ENCODE results near the gene NCAM1. TPM values are rescaled to one million over a fixed set of nuclear protein-coding genes. Genes with fewer than 3 reads are reported as not detected.

The NCAM1 gene
- total and polyA plus RNA-seq, 2 donors (not counting 3 experiments of a cell fraction or from before 2014, with no cell fraction given) = 0.03 TPM; not detected in 1

DNA sequence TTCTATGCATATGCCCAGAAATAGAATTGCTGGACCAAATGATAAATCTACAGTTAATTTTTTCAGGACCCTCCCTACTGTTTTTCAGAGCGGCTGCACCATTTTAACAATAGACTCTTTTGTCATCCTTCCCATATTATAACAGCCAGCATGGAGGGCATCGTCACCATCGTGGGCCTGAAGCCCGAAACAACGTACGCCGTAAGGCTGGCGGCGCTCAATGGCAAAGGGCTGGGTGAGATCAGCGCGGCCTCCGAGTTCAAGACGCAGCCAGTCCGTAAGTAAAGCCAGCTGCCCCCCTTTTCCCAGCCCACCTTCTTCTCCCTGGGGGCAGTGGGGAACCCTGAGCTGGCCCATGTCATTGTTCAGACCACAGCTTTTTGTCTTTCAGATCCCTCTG is 273.7 kb downstream of the NCAM1 start:
- DNase-seq (ENCODE audit: low read depth, low spot score) (no peak), FAIRE-seq (no peak)
- H3K27me3 ChIP-seq (ENCODE audit: control insufficient read depth in 2 of 2, insufficient read depth in 2 of 2, low read length in 2 of 2) = no peaks in the 10 kb centered on the region
- CTCF ChIA-PET = no interaction called here
- no peaks in the 10 kb centered on the region for H3K79me2 ChIP-seq (ENCODE audit: control insufficient read depth, insufficient read depth, low read length)
- H3K9me1 ChIP-seq (replicated peaks; ENCODE audit: control insufficient read depth, extremely low read depth, insufficient read depth, low read length) = no peaks in the 10 kb centered on the region
- no peak overlapping the region for H3K27ac ChIP-seq (ENCODE audit: insufficient read depth, low read depth, low read length)
- H3K36me3 ChIP-seq (ENCODE audit: control insufficient read depth in 2 of 2, extremely low read depth in 1 of 2, insufficient read depth in 2 of 2, low read length in 2 of 2) = no peaks in the 10 kb centered on the region
- no peaks in the 10 kb centered on the region for H3K9me3 ChIP-seq (replicated peaks; ENCODE audit: control insufficient read depth, insufficient read depth, low read length)
- no peak for TF ChIP-seq EZH2 (IDR thresholded peaks at IDR 0.05; ENCODE audit: borderline replicate concordance, low read depth, low read length, severe bottlenecking)
- no peak for TF ChIP-seq JUN (IDR thresholded peaks at IDR 0.05; ENCODE audit: borderline replicate concordance, insufficient read depth, insufficient read length, low read depth)
- POLR2A ChIA-PET = no interaction called here
- H3K9ac ChIP-seq (replicated peaks; ENCODE audit: extremely low read depth, insufficient read depth, low read length) = no peak overlapping the region
- H3K4me1 ChIP-seq (ENCODE audit: control insufficient read depth, extremely low read depth, insufficient read depth, low read length) = no peaks in the 10 kb centered on the region
- no peaks in the 10 kb centered on the region for H4K20me1 ChIP-seq (replicated peaks; ENCODE audit: control insufficient read depth, extremely low read depth, insufficient read depth, low read length)
- H3K4me2 ChIP-seq (ENCODE audit: insufficient read depth, low read length) = no peak overlapping the region
- dilution Hi-C loops (cut with MboI; ENCODE audit: extremely low pct_ligation_motif_present, low sequenced_read_pairs) (no loop called here), intact Hi-C loops (cut with micrococcal nuclease) (no loop called here)
- no TSS peak for BruUV-seq (replicated peaks)
- no peak overlapping the region for H2AFZ ChIP-seq (ENCODE audit: low read depth, low read length)
- no peak overlapping the region for H3K4me3 ChIP-seq (replicated peaks in 1 of 3; ENCODE audit: insufficient read depth in 1 of 3, low read depth in 1 of 3, low read length in 3 of 3)

DNA sequence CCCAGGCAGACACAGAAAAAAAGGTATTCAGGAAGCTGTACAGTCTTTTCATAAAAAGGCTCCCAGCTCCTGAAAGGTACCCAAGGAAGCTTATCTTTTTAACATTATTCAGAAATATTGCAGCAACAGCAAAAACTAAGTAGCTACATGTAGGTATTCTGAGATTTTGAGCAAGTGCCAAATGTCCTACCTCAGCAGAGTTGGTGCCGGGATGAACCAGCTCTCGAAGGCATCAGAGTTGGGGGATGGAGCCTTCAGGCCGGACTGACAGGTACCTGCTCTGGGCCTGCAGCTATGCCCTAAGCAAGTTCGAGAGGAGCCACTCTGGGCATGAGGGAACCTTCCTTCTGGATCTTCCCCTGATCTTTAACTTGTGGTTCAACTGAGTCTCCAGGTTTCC is 276.0 kb downstream of the NCAM1 start:
- H4K20me1 ChIP-seq (replicated peaks; ENCODE audit: control insufficient read depth, extremely low read depth, insufficient read depth, low read length) = no peaks in the 10 kb centered on the region
- no peak for FAIRE-seq
- H3K79me2 ChIP-seq (ENCODE audit: control insufficient read depth, insufficient read depth, low read length) = no peaks in the 10 kb centered on the region
- no peak overlapping the region for H3K27ac ChIP-seq (ENCODE audit: insufficient read depth, low read depth, low read length)
- H3K9me1 ChIP-seq (replicated peaks; ENCODE audit: control insufficient read depth, extremely low read depth, insufficient read depth, low read length) = no peaks in the 10 kb centered on the region
- TF ChIP-seq JUN (IDR thresholded peaks at IDR 0.05; ENCODE audit: borderline replicate concordance, insufficient read depth, insufficient read length, low read depth) (no peak), GATA2 (IDR thresholded peaks at IDR 0.05; ENCODE audit: insufficient read depth, insufficient read length, low read depth, low read length) (no peak), POLR2AphosphoS5 (IDR thresholded peaks at IDR 0.05; ENCODE audit: insufficient read depth, low read depth, low read length) (no peak), POLR2A (IDR thresholded peaks at IDR 0.05; ENCODE audit: low read depth, low read length) (no peak), FOS (IDR thresholded peaks at IDR 0.05; ENCODE audit: borderline replicate concordance, insufficient read depth, low read length) (no peak), EZH2 (IDR thresholded peaks at IDR 0.05; ENCODE audit: borderline replicate concordance, low read depth, low read length, severe bottlenecking) (no peak)
- TF ChIP-seq, protein P1, sequence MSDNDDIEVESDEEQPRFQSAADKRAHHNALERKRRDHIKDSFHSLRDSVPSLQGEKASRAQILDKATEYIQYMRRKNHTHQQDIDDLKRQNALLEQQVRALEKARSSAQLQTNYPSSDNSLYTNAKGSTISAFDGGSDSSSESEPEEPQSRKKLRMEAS (IDR thresholded peaks at IDR 0.05; ENCODE audit: insufficient read depth, insufficient read length) = no peak
- TF ChIP-seq, protein P2, sequence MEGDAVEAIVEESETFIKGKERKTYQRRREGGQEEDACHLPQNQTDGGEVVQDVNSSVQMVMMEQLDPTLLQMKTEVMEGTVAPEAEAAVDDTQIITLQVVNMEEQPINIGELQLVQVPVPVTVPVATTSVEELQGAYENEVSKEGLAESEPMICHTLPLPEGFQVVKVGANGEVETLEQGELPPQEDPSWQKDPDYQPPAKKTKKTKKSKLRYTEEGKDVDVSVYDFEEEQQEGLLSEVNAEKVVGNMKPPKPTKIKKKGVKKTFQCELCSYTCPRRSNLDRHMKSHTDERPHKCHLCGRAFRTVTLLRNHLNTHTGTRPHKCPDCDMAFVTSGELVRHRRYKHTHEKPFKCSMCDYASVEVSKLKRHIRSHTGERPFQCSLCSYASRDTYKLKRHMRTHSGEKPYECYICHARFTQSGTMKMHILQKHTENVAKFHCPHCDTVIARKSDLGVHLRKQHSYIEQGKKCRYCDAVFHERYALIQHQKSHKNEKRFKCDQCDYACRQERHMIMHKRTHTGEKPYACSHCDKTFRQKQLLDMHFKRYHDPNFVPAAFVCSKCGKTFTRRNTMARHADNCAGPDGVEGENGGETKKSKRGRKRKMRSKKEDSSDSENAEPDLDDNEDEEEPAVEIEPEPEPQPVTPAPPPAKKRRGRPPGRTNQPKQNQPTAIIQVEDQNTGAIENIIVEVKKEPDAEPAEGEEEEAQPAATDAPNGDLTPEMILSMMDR (IDR thresholded peaks at IDR 0.05; ENCODE audit: extremely low read depth in 1 of 2, insufficient read depth in 1 of 2, low read depth in 1 of 2, low read length in 2 of 2) = no peak
- BruUV-seq (replicated peaks) = no TSS peak
- no peaks in the 10 kb centered on the region for H3K27me3 ChIP-seq (ENCODE audit: control insufficient read depth in 2 of 2, insufficient read depth in 2 of 2, low read length in 2 of 2)
- dilution Hi-C loops (cut with MboI; ENCODE audit: extremely low pct_ligation_motif_present, low sequenced_read_pairs) = no loop called here
- POLR2A ChIA-PET = no interaction called here
- H2AFZ ChIP-seq (ENCODE audit: low read depth, low read length) = no peak overlapping the region
- no peaks in the 10 kb centered on the region for H3K36me3 ChIP-seq (ENCODE audit: control insufficient read depth in 2 of 2, extremely low read depth in 1 of 2, insufficient read depth in 2 of 2, low read length in 2 of 2)
- DNase-seq (ENCODE audit: low read depth, low spot score) = no peak
- intact Hi-C loops (cut with micrococcal nuclease) = no loop called here
- H3K9me3 ChIP-seq (replicated peaks; ENCODE audit: control insufficient read depth, insufficient read depth, low read length) = no peaks in the 10 kb centered on the region
- H3K4me1 ChIP-seq (ENCODE audit: control insufficient read depth, extremely low read depth, insufficient read depth, low read length) = no peaks in the 10 kb centered on the region
- no peak overlapping the region for H3K9ac ChIP-seq (replicated peaks; ENCODE audit: extremely low read depth, insufficient read depth, low read length)
- CTCF ChIA-PET = no interaction called here
- H3K4me2 ChIP-seq (ENCODE audit: insufficient read depth, low read length) = no peak overlapping the region
- no peak overlapping the region for H3K4me3 ChIP-seq (replicated peaks in 1 of 3; ENCODE audit: insufficient read depth in 1 of 3, low read depth in 1 of 3, low read length in 3 of 3)

All from endothelial cell of umbilical vein (primary cell).